GM20000 (cell line): ENCODE data around the gene SEMA6C.
"Not testable (repeated sequence)": the region's sequence is repeated elsewhere in the genome, so short reads cannot be mapped to it uniquely, and the experiment has no call there.

Experiments used
- DNase-seq: peaks from one replicate; pipeline ENCODE4 v3.0.0; 2012; ENCODE audit warnings: low spot score
- TF ChIP-seq, protein P1 (sequence below): IDR thresholded peaks from 2 replicates; pipeline ENCODE4 v1.5.1; 2012; ENCODE audit warnings: mild to moderate bottlenecking, control low read depth; ENCODE audit errors: extremely low read depth, missing control alignments

The SEMA6C gene

DNA sequence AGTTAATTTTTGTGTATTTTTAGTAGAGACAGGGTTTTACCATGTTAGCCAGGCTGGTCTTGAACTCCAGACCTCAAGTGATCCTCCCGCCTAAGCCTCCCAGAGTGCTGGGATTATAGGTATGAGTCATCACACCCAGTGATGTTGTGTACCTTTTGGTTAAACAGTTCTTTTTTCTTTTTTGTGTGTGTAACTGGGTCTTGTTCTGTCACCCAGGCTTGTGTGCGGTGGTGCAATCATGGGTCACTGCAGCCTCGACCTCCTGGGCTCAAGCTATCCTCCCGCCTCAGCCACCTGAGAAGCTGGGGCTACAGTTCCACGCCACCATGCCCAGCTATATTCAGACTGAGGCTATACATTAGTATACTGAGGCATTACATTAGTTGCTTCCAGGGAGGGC is 38.1 kb downstream of the SEMA6C start:
- no peak for DNase-seq
- TF ChIP-seq, protein P1, sequence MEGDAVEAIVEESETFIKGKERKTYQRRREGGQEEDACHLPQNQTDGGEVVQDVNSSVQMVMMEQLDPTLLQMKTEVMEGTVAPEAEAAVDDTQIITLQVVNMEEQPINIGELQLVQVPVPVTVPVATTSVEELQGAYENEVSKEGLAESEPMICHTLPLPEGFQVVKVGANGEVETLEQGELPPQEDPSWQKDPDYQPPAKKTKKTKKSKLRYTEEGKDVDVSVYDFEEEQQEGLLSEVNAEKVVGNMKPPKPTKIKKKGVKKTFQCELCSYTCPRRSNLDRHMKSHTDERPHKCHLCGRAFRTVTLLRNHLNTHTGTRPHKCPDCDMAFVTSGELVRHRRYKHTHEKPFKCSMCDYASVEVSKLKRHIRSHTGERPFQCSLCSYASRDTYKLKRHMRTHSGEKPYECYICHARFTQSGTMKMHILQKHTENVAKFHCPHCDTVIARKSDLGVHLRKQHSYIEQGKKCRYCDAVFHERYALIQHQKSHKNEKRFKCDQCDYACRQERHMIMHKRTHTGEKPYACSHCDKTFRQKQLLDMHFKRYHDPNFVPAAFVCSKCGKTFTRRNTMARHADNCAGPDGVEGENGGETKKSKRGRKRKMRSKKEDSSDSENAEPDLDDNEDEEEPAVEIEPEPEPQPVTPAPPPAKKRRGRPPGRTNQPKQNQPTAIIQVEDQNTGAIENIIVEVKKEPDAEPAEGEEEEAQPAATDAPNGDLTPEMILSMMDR: no peak

DNA sequence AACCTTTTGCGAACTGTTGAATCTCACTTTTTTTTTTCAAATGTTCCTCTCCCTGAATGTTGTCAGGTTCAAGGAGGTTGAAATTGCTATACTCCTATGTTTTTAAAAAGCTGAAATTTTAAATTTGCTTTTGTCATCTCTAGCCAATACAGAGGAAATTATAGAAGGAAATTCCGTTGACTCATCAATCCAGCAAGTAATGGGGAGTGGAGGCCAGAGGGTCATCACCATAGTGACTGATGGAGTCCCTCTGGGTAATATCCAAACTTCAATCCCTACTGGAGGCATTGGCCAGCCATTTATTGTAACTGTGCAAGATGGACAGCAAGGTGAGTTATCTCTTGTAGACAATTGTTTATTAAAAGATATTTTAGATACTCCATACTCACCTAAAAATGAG is 39.5 kb downstream of the SEMA6C start:
- DNase-seq: no peak
- TF ChIP-seq, protein P1: no peak

DNA sequence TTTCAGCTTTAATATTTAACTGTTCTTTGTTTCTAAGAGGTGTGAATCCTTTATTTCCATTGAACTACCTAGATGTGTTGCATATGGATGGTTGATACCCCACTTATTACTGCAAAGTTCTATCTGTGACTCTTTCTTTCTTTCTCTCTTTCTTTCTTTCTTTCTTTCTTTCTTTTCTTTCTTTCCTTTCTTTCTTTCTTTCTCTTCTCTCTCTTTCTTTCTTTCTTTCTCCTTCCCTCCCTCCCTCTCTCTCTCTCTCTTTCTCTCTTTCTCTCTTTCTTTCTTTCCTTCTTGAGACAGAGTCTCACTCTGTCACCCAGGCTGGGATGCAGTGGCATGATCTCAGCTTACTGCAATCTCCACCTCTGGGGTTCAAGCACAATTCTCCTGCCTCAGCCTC is 41.8 kb downstream of the SEMA6C start:
- no peak for DNase-seq
- TF ChIP-seq, protein P1: no peak

DNA sequence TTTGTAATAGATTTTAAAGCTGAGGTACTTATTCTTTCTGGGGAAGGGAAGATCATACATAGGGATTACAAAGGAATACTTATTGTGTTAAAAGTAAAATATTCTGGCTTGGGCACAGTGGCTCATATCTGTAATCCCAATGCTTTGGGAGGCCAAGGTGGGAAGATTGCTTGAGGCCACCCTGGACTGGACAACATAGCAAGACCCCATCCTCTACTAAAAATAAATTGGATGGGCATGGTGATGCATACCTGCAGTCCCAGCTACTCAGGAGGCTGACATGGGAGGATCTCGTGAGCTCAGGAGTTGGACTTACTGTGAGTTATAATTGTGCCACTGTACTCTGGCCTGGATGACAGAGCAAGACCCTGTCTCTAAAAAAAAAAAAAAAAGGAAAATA is 48.3 kb downstream of the SEMA6C start:
- TF ChIP-seq, protein P1: no peak
- no peak for DNase-seq

DNA sequence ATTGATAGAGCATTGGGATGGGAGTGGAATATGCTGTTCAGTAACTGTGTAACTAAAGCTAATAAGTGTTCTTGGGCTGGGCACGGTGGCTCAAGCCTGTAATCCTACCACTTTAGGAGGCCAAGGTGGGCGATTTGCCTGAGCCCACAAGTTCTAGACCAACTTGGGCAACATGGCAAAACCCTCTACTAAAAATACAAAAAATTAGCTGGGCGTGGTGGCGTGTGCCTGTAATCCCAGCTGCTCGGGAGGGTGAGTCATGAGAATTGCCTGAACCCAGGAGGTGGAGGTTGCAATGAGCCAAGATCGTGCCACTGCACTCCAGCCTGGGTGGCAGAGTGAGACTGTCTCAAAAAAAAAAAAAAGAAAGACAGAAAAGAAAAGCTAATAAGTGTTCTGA is 49.0 kb downstream of the SEMA6C start:
- DNase-seq: not testable (repeated sequence)

DNA sequence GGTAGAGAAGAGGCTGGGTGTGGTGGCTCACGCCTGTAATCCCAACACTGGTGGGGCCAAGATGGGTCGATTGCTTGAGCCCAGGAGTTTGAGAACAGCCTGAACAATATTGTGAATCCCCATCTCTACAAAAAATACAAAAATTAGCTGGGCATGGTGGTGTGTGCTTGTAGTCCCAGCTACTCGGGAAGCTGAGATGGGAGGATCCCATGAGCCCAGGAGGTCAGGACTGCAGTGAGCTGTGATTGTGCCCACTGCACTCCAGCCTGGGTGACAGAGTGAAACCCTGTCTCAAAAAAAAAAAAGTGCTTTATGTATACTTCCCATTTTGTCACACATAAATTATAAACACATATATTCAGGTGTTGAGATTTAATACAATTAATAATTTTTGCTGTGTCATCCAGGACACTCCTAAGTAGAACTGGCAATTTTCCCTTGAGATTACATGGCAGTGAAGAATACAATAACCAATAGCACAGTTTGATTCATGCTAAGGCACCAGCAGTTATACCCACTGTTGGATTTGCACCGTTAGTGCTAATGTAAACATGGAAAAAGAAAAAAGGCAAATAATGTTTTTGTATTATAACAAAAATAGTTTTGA is 60.4 kb downstream of the SEMA6C start:
- DNase-seq: no peak

More for the DNA sequence above, 60.4 kb downstream of the SEMA6C start:
- TF ChIP-seq, protein P1: no peak
